Loucy (cell line): Measurements from ENCODE around the gene SLC22A23.
A peak's percentile ranks its signal among the peaks of the same experiment; 100 is the strongest.

Experiments
- H2AFZ ChIP-seq: fragments of 200-600 bp; sonication (generic); 2 replicates; pipeline ENCODE4 v1.6.0; 2016; ENCODE audit warnings: antibody characterized with exemption, mild to moderate bottlenecking, low read length, moderate library complexity
- H3F3A ChIP-seq: fragments of 200-600 bp; 2 replicates; pipeline ENCODE4 v1.6.0; 2016; ENCODE audit warnings: antibody characterized with exemption, low read depth, mild to moderate bottlenecking
- H3K27me3 ChIP-seq: fragments of 200-600 bp; sonication (generic); 2 replicates; pipeline ENCODE4 v1.6.1; 2014; ENCODE audit warnings: low read length, mild to moderate bottlenecking; ENCODE audit not compliant: insufficient read depth, poor library complexity, severe bottlenecking
- H3K36me3 ChIP-seq: fragments of 200-600 bp; sonication (generic); 2 replicates; pipeline ENCODE4 v1.6.1; 2016; ENCODE audit warnings: low read length; ENCODE audit not compliant: insufficient read depth
- H3K4me1 ChIP-seq: fragments of 200-600 bp; sonication (generic); 2 replicates; pipeline ENCODE4 v1.5.1; 2014; ENCODE audit warnings: low read length, mild to moderate bottlenecking; ENCODE audit not compliant: insufficient read depth, poor library complexity, severe bottlenecking
- H3K4me2 ChIP-seq: fragments of 200-600 bp; sonication (generic); 2 replicates; pipeline ENCODE4 v1.6.0; 2014; ENCODE audit warnings: antibody characterized with exemption, low read length, low read depth, mild to moderate bottlenecking; ENCODE audit not compliant: poor library complexity, severe bottlenecking
- H3K4me3 ChIP-seq: fragments of 200-600 bp; sonication (generic); 2 replicates; pipeline ENCODE4 v1.5.1; 2014; ENCODE audit warnings: low read length, mild to moderate bottlenecking, mixed read lengths; ENCODE audit not compliant: poor library complexity, severe bottlenecking
- H3K79me2 ChIP-seq: fragments of 200-600 bp; sonication (generic); 2 replicates; pipeline ENCODE4 v1.6.1; 2014; ENCODE audit warnings: low read length; ENCODE audit not compliant: insufficient read depth
- H3K9ac ChIP-seq: fragments of 200-600 bp; sonication (generic); 2 replicates; pipeline ENCODE4 v1.6.0; 2014; ENCODE audit warnings: mild to moderate bottlenecking, low read depth, low read length, moderate library complexity; ENCODE audit not compliant: poor library complexity, severe bottlenecking
- H3K9me2 ChIP-seq: fragments of 200-600 bp; sonication (generic); replicated peaks from 2 replicates; pipeline ENCODE4 v1.6.1; 2016; ENCODE audit warnings: low read depth, low read length, mixed read lengths
- H3K9me3 ChIP-seq: fragments of 200-600 bp; sonication (generic); 2 replicates; pipeline ENCODE4 v1.6.1; 2014; ENCODE audit warnings: mild to moderate bottlenecking, antibody characterized with exemption, low read length, low read depth; ENCODE audit not compliant: insufficient read depth
- H4K20me1 ChIP-seq: fragments of 200-600 bp; sonication (generic); 2 replicates; pipeline ENCODE4 v1.6.0; 2014; ENCODE audit warnings: antibody characterized with exemption, low read length, mild to moderate bottlenecking; ENCODE audit not compliant: insufficient read depth, poor library complexity, severe bottlenecking
- EZH2phosphoT487 ChIP-seq: fragments of 200-600 bp; IDR thresholded peaks from 2 replicates; pipeline ENCODE4 v1.6.1; 2018; ENCODE audit warnings: antibody characterized with exemption, mild to moderate bottlenecking, moderate library complexity, borderline replicate concordance
- TF ChIP-seq, protein P1 (sequence below): fragments of 200-600 bp; sonication (generic); conservative IDR thresholded peaks from 2 replicates; pipeline ENCODE4 v1.5.1; 2014; ENCODE audit warnings: mild to moderate bottlenecking, antibody characterized with exemption, low read length

Gene SLC22A23, protein sequence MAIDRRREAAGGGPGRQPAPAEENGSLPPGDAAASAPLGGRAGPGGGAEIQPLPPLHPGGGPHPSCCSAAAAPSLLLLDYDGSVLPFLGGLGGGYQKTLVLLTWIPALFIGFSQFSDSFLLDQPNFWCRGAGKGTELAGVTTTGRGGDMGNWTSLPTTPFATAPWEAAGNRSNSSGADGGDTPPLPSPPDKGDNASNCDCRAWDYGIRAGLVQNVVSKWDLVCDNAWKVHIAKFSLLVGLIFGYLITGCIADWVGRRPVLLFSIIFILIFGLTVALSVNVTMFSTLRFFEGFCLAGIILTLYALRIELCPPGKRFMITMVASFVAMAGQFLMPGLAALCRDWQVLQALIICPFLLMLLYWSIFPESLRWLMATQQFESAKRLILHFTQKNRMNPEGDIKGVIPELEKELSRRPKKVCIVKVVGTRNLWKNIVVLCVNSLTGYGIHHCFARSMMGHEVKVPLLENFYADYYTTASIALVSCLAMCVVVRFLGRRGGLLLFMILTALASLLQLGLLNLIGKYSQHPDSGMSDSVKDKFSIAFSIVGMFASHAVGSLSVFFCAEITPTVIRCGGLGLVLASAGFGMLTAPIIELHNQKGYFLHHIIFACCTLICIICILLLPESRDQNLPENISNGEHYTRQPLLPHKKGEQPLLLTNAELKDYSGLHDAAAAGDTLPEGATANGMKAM

DNA sequence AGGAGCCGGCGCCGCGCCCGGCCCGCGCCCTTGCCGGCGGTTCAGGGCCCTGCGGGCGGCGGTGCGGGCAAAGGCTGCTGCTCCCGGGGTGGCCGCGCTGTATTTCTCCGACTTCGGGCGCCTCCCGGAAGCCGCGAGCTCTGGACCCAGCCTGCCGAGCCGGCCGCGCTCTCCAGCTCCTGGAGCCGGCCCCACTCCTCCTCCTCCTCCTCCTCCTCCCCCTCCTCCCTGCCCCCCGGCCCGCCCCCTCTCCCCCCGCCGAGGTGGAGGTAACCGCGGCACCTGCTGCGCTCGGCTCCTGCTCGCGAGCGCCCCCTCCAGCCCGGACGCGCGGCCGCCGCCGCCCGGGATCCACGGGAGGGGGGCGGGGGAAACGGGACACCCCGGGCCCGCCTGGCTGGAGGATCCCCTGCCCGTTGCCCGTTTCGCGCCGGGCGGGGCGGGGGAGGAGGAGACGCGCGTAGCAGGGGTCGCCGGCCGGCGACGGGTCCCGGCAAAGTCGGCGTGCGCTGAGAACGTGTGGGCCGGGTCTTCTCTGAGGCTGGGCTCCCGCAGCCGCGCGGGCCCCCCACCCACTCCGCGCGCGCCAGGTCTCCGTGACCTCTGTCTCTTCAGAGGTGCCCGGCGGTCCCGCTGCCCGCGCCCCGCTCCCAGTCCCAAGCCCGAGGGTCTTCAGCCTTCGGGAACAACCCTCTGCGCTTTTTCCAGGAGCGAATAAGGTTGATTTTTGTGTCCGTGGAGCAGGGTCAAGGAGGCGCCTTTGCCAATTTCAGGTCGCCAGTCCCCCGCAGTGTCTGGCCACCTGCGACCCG lies at the start of gene SLC22A23:
Gene SLC22A23 (minus strand): TSS at position 153 of the 812 bp plus-strand sequence. CDS start 491 bp downstream, outside the sequence.
- H4K20me1 ChIP-seq = no peaks in the 10 kb centered on the region
- H3K4me3 ChIP-seq = peak within 1 kb of the TSS; percentile 60
- peaks cover 15% of the 10 kb centered on the region for H3K4me1 ChIP-seq
- peak within 1 kb of the TSS; percentile 55 for H3K4me2 ChIP-seq
- peaks cover 7% of the 10 kb centered on the region; the same call in 1 of the 2 replicates for H3F3A ChIP-seq
- H2AFZ ChIP-seq = peak within 1 kb of the TSS; percentile 59
- no peaks in the 10 kb centered on the region for H3K27me3 ChIP-seq
- H3K9me3 ChIP-seq = no peaks in the 10 kb centered on the region
- H3K9ac ChIP-seq = peak within 1 kb of the TSS; percentile 26
- H3K36me3 ChIP-seq = no peaks in the 10 kb centered on the region
- no peaks in the 10 kb centered on the region for H3K9me2 ChIP-seq
- H3K79me2 ChIP-seq = 0 out of 2 replicates have a peak, but pooled peaks cover 6% of the 10 kb centered on the region
- no peak for TF ChIP-seq EZH2phosphoT487
- TF ChIP-seq, protein P1, sequence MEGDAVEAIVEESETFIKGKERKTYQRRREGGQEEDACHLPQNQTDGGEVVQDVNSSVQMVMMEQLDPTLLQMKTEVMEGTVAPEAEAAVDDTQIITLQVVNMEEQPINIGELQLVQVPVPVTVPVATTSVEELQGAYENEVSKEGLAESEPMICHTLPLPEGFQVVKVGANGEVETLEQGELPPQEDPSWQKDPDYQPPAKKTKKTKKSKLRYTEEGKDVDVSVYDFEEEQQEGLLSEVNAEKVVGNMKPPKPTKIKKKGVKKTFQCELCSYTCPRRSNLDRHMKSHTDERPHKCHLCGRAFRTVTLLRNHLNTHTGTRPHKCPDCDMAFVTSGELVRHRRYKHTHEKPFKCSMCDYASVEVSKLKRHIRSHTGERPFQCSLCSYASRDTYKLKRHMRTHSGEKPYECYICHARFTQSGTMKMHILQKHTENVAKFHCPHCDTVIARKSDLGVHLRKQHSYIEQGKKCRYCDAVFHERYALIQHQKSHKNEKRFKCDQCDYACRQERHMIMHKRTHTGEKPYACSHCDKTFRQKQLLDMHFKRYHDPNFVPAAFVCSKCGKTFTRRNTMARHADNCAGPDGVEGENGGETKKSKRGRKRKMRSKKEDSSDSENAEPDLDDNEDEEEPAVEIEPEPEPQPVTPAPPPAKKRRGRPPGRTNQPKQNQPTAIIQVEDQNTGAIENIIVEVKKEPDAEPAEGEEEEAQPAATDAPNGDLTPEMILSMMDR = peak; percentile 53

DNA sequence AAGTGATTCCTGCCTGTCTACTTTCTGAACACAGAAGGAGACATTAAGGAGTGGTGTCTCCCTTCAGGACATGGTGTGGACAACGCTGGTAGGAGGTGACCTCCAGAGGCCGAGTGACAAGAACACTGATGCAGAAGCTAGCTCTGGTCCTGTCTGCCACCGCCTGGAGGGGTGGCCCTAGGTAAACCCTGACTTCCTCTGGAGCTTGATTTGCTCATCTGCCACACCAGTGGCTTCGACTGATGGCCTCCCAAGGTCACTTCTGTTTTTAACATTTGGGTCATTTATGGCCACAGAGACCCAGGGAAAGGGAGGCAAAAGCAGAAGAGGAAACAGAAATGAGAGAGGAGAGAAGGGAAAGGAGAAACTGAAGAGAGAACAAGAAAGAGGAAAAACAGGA lies 49.4 kb upstream of the SLC22A23 start:
- Histone ChIP-seq H3K4me1 (no peaks in the 10 kb centered on the region), H3K9me2 (no peaks in the 10 kb centered on the region), H2AFZ (no peak overlapping the region), H3K4me2 (no peak overlapping the region), H3K9ac (no peak overlapping the region), H3K27me3 (no peaks in the 10 kb centered on the region), H4K20me1 (no peaks in the 10 kb centered on the region), H3K79me2 (no peaks in the 10 kb centered on the region), H3K36me3 (no peaks in the 10 kb centered on the region), H3K4me3 (no peak overlapping the region), H3F3A (no peaks in the 10 kb centered on the region), H3K9me3 (no peaks in the 10 kb centered on the region)
- TF ChIP-seq, protein P1 = no peak
- no peak for TF ChIP-seq EZH2phosphoT487

DNA sequence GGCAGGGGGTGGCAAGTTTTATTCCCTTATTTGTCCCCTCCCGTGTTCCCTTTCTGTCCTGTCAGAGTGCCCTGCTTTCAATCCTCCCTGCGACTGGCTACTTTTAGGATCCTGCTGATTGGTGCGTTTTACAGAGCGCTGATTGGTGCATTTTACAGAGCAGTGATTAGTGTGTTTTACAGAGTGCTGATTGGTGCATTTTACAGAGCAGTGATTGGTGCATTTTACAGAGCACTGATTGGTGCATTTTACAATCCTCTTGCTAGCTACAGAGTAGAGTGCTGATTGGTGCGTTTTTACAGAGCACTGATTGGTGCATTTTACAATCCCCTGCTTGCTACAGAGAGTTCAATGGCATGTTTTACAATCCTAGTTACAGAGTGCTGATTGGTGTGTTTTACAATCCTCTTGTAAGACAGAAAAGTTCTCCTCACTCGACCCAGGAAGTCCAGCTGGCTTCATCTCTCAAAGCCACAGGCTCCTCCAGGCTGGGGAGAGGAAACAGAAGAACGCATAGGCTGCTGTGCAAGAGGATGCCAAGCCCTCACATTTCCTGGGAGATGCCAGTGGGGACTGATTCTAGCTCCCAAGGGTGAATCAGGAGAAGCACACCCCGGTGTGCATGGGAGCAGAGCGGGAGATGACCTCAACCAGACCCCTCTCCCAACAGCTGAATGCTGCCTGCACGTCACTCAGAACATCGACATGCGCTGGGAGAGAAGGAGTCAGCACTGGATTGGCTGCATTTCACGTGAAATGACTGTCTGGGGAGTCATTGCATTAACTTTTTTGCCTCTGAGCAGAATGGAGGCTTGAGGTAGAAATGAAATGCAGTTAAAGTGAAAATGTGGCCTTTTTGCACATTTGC lies 48.3 kb upstream of the SLC22A23 start:
- H3K9me3 ChIP-seq = no peaks in the 10 kb centered on the region
- no peaks in the 10 kb centered on the region for H4K20me1 ChIP-seq
- no peak overlapping the region for H3K9ac ChIP-seq
- no peak overlapping the region for H3K4me2 ChIP-seq
- H3K9me2 ChIP-seq = no peaks in the 10 kb centered on the region
- no peak overlapping the region for H3K4me3 ChIP-seq
- no peaks in the 10 kb centered on the region for H3K79me2 ChIP-seq
- H3K36me3 ChIP-seq = no peaks in the 10 kb centered on the region
- no peaks in the 10 kb centered on the region for H3F3A ChIP-seq
- TF ChIP-seq, protein P1 = no peak
- TF ChIP-seq EZH2phosphoT487 = no peak
- no peaks in the 10 kb centered on the region for H3K4me1 ChIP-seq
- H3K27me3 ChIP-seq = no peaks in the 10 kb centered on the region
- no peak overlapping the region for H2AFZ ChIP-seq
